NCI-H1417 treated with DMSO at 0.1 percent for 48 hours (cell line): ENCODE results near the gene EFNA1.
"Not testable (repeated sequence)": the region's sequence is repeated elsewhere in the genome, so short reads cannot be mapped to it uniquely, and the experiment has no call there.

ENCODE experiments used
- DNase-seq: peaks from one replicate; lab custom pipeline; 2025; lab: John Stamatoyannopoulos, UW

Gene EFNA1

GRCh38 chr1:155092641-155093040 lies 35.0 kb upstream of the EFNA1 start:
- DNase-seq, result no peak

- DNase-seq, result no peak
Measured at GRCh38 chr1:155093911-155094621, 33.6 kb upstream of the EFNA1 start.

- DNase-seq, result no peak
Measured at GRCh38 chr1:155094622-155094948, 33.1 kb upstream of the EFNA1 start.

GRCh38 chr1:155099331-155099730 lies 28.3 kb upstream of the EFNA1 start:
- no peak for DNase-seq

GRCh38 chr1:155103325-155103724 lies 24.4 kb upstream of the EFNA1 start:
- no peak for DNase-seq

GRCh38 chr1:155104605-155105534 lies 22.8 kb upstream of the EFNA1 start:
- no peak for DNase-seq

- no peak for DNase-seq
Measured at GRCh38 chr1:155105604-155106011, 22.1 kb upstream of the EFNA1 start.

GRCh38 chr1:155106862-155107261 lies 20.8 kb upstream of the EFNA1 start:
- DNase-seq, result no peak

GRCh38 chr1:155107309-155108264 lies 20.1 kb upstream of the EFNA1 start:
- DNase-seq, result no peak

- no peak for DNase-seq
Measured at GRCh38 chr1:155108296-155108695, 19.4 kb upstream of the EFNA1 start.

- DNase-seq, result no peak
Measured at GRCh38 chr1:155110381-155110780, 17.3 kb upstream of the EFNA1 start.

- no peak for DNase-seq
Measured at GRCh38 chr1:155110826-155111225, 16.9 kb upstream of the EFNA1 start.

GRCh38 chr1:155113450-155113980 lies 14.2 kb upstream of the EFNA1 start:
- DNase-seq, result no peak

GRCh38 chr1:155116113-155116764 lies 11.4 kb upstream of the EFNA1 start:
- DNase-seq, result no peak

- DNase-seq, result no peak
Measured at GRCh38 chr1:155117610-155118009, 10.1 kb upstream of the EFNA1 start.

GRCh38 chr1:155118090-155118489 lies 9.6 kb upstream of the EFNA1 start:
- not testable (repeated sequence) for DNase-seq

- DNase-seq, result no peak
Measured at GRCh38 chr1:155120253-155120652, 7.4 kb upstream of the EFNA1 start.

- no peak for DNase-seq
Measured at GRCh38 chr1:155121249-155121648, 6.4 kb upstream of the EFNA1 start.

GRCh38 chr1:155122308-155122707 lies 5.4 kb upstream of the EFNA1 start:
- DNase-seq, result no peak

- no peak for DNase-seq
Measured at GRCh38 chr1:155123801-155124200, 3.9 kb upstream of the EFNA1 start.
